Right renal cortex interstitium (tissue), 3 donors: ENCODE data around the gene RNU6-9. TPM values are rescaled to one million over a fixed set of nuclear protein-coding genes. Genes with fewer than 3 reads are reported as not detected.

Experiments used
- DNase-seq, 3 donors: peaks; one replicate each; pipeline ENCODE4 v3.0.0-alpha.2; 2013; ENCODE audit warnings: low read depth in 3 of 3, low spot score in 2 of 3
- polyA plus RNA-seq, 3 donors: library from polyadenylated mRNA; unstranded; fragments of 120-200 nt; gene quantifications; one replicate each; pipeline ENCODE4 v1.2.1, GENCODE V29; 2013; ENCODE audit not compliant: insufficient read length in 3 of 3

Gene RNU6-9
- polyA plus RNA-seq, 3 donors = not detected

- DNase-seq = no peak
Measured at GRCh38 chr19:931860-932647, 38.8 kb downstream of the RNU6-9 start.

- DNase-seq = no peak
Measured at GRCh38 chr19:932648-933552, 39.6 kb downstream of the RNU6-9 start.

GRCh38 chr19:933553-933882 lies 40.2 kb downstream of the RNU6-9 start:
- DNase-seq = no peak

GRCh38 chr19:934197-934840 lies 41.0 kb downstream of the RNU6-9 start:
- DNase-seq = no peak

- DNase-seq = no peak
Measured at GRCh38 chr19:934865-935479, 41.7 kb downstream of the RNU6-9 start.

- DNase-seq = no peak
Measured at GRCh38 chr19:936175-936546, 42.9 kb downstream of the RNU6-9 start.

DNA sequence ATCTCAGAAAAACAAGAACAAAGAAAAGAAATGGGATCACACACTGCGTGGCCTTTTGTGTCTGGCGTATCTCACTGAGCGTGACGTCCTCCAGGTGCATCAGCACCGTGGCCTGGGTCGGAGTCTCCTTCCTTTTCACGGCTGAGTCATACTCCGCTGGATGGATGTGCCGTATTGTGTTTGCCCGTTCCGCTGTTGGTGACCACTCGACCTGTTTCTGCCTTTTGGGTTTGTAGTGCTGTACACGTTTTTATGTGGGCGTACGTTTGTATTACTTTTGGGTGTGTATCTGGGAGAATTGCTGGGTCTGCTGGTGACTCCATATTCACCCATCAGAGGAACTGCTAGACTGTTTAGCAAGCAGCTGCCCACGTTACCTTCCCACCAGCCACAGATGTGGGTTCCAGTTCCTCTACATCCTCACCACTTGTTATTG lies 44.0 kb downstream of the RNU6-9 start:
- no peak for DNase-seq

DNA sequence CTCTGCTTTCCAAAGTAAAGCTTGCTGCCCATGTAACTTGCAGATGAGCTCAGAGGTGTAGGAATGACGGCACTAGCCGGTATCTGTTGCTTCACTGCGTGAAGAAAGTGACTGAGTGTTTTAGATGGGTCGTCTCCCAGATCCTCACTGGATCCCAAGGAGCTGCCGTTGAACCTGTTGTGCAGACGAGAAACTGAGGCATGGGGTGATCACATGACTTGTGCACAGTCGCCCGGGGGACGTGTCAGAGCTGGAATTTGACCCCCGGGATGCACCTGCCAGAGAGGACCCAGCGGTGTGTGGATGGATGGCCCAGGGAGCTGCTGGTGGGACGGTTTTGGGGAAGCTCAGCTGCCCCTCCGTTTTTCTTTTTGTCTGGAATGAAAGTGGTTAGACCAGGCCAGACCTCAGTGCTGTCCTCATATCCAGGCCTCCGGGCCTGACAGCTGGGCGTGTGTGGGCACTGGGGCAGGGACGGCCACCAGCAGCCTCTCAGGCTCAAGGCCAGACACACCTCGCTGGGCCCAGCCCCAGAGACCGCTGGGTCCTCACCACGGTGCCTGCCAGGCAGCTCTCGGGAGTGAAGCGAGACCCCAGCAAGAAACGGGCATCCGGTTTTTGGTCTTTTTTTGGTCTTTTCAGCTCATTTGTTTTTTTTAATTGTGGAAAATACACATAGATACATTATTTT lies 45.1 kb downstream of the RNU6-9 start:
- no peak for DNase-seq

DNA sequence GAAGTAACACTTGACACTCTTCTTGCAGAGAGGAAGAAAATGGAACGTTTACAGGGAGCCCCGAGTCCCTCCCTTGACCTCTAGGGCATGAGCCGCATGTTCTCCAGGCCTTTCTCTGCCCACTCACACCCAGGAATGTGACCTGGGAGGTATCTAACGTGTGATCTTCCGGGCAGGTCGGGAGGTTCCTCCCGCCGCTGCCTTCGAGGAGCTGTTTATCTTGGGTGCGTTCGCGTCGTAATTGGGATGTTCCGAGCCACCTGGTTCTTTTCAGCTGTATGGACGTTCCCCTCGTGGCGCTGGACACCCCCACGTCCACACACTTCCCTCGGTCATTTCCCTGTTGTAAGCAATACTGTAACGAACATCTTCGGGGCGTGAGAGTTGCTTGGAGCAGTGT lies 46.2 kb downstream of the RNU6-9 start:
- no peak for DNase-seq

GRCh38 chr19:939922-940321 lies 46.6 kb downstream of the RNU6-9 start:
- DNase-seq = no peak

DNA sequence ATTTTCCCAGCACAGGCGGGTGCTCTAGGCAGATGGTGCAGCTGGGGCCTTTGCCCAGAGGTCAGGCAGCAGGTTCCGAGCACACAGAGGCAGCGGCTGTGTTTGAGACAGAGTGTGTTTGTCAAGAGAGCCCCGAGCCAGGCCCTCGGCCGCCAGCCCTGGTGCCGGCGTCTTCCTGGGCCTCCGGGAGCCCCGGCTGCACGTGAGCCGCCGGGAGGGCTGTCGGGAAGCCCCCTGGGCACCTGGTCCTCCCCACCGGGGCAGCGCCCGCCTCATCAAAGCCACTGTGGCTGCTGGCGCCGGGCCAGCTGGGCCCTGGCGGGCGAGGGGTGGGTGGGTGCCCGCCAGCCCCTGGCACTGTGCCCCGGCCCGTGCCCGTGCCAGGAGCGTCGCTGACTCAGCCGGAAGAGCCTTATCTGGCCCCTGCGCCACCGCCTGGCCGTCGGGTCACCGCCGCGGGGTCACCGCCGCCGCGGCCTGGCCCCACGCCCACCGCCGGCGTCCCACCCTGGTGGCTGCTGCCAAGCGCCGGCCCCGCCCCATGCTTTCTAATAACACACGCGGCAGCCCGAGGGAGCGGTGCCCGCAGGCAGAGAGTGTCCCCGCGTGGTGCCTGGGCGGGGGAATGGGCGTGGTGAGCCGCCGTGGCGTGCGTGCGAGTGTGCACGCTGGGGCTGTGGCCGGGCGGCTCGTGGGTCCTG lies 47.5 kb downstream of the RNU6-9 start:
- DNase-seq = no peak

GRCh38 chr19:941292-942132 lies 48.2 kb downstream of the RNU6-9 start:
- DNase-seq = no peak

- no peak for DNase-seq
Measured at GRCh38 chr19:942133-942645, 48.9 kb downstream of the RNU6-9 start.

Other genes starting within 250 kb of the RNU6-9 start
- 10 to 100 TPM; 18.8 to 22.9 (median 21.4) TPM for gene RNF126, start 230.3 kb upstream of the RNU6-9 start, polyA plus RNA-seq
- gene FSTL3, start 217.1 kb upstream of the RNU6-9 start, polyA plus RNA-seq = 10 to 100 TPM; 15.1 to 16.2 (median 16.2) TPM
- gene PRSS57, start 198.0 kb upstream of the RNU6-9 start, polyA plus RNA-seq = under 1 TPM; 0.13 to 0.19 (median 0.15) TPM
- 10 to 100 TPM; 62.7 to 78.6 (median 77.9) TPM for gene PALM, start 184.5 kb upstream of the RNU6-9 start, polyA plus RNA-seq
- 1 to 10 TPM; 6.4 to 7.6 (median 6.5) TPM for gene MISP, start 142.4 kb upstream of the RNU6-9 start, polyA plus RNA-seq
- 100 to 1,000 TPM; 356 to 395 (median 364) TPM for gene PTBP1, start 96.0 kb upstream of the RNU6-9 start, polyA plus RNA-seq
- 10 to 100 TPM in 2 of 3 donors, 1 to 10 TPM in 1; 9.5 to 12.3 (median 11.1) TPM for gene PLPPR3, start 71.5 kb upstream of the RNU6-9 start, polyA plus RNA-seq
- gene AZU1, start 65.6 kb upstream of the RNU6-9 start, polyA plus RNA-seq = 1 to 10 TPM in 1 of 3 donors, under 1 TPM in 2; 0.31 to 1.1 (median 0.83) TPM
- 1 to 10 TPM in 1 of 3 donors, under 1 TPM in 2; 0.32 to 1.6 (median 0.78) TPM for gene PRTN3, start 52.5 kb upstream of the RNU6-9 start, polyA plus RNA-seq
- under 1 TPM in 2 of 3 donors, not detected in 1; 0.29 to 0.51 TPM for gene ELANE, start 41.2 kb upstream of the RNU6-9 start, polyA plus RNA-seq
- 1 to 10 TPM; 1.4 to 2.0 (median 2.0) TPM for gene CFD, start 33.8 kb upstream of the RNU6-9 start, polyA plus RNA-seq
- gene MED16, start 297 bp upstream of the RNU6-9 start, polyA plus RNA-seq = 10 to 100 TPM; 41.8 to 54.4 (median 43.9) TPM
- gene R3HDM4, start 19.7 kb downstream of the RNU6-9 start, polyA plus RNA-seq = 10 to 100 TPM; 32.0 to 37.7 (median 34.1) TPM
- under 1 TPM; 0.19 to 0.67 (median 0.43) TPM for gene KISS1R, start 23.8 kb downstream of the RNU6-9 start, polyA plus RNA-seq
- 10 to 100 TPM; 16.2 to 18.9 (median 17.1) TPM for gene ARID3A, start 32.6 kb downstream of the RNU6-9 start, polyA plus RNA-seq
- gene WDR18, start 90.9 kb downstream of the RNU6-9 start, polyA plus RNA-seq = 10 to 100 TPM; 31.1 to 34.6 (median 34.3) TPM
- gene GRIN3B, start 106.9 kb downstream of the RNU6-9 start, polyA plus RNA-seq = under 1 TPM; 0.37 to 0.38 (median 0.37) TPM
- gene TMEM259, start 127.6 kb downstream of the RNU6-9 start, polyA plus RNA-seq = 100 to 1,000 TPM in 1 of 3 donors, 10 to 100 TPM in 2; 86.9 to 103 (median 93.5) TPM
- not detected for gene RNU6-2, start 128.0 kb downstream of the RNU6-9 start, polyA plus RNA-seq
- gene CNN2, start 133.1 kb downstream of the RNU6-9 start, polyA plus RNA-seq = 100 to 1,000 TPM; 151 to 175 (median 158) TPM
- gene ABCA7, start 146.6 kb downstream of the RNU6-9 start, polyA plus RNA-seq = 1 to 10 TPM; 6.1 to 6.6 (median 6.5) TPM
- 10 to 100 TPM in 1 of 3 donors, 1 to 10 TPM in 2; 7.2 to 10.6 (median 9.1) TPM for gene ARHGAP45, start 173.7 kb downstream of the RNU6-9 start, polyA plus RNA-seq
- gene POLR2E, start 201.9 kb downstream of the RNU6-9 start, polyA plus RNA-seq = 100 to 1,000 TPM; 128 to 161 (median 143) TPM
- 100 to 1,000 TPM; 211 to 268 (median 248) TPM for gene GPX4, start 210.5 kb downstream of the RNU6-9 start, polyA plus RNA-seq